Thyroid gland (tissue), 4 donors: ENCODE measurements around the gene TCF12.

ENCODE experiments used
- POLR2A ChIP-seq, 2 donors: fragments of 450-650 bp; IDR thresholded peaks; one replicate each; pipeline ENCODE4 v1.6.1; 2017; ENCODE audit warnings: antibody characterized with exemption in 2 of 2, mild to moderate bottlenecking in 2 of 2, moderate library complexity in 1 of 2
- TF ChIP-seq, protein P1 (sequence below), 6 experiments: fragments of 200-600 bp in 3 of 6; fragments of 450-650 bp in 3 of 6; sonication (generic) in 3 of 6; IDR thresholded peaks; one replicate each; pipeline ENCODE4 v1.5.1; 2016 to 2019; ENCODE audit warnings: antibody characterized with exemption in 6 of 6, mild to moderate bottlenecking in 2 of 6, inconsistent platforms in 1 of 6, moderate library complexity in 1 of 6

DNA sequence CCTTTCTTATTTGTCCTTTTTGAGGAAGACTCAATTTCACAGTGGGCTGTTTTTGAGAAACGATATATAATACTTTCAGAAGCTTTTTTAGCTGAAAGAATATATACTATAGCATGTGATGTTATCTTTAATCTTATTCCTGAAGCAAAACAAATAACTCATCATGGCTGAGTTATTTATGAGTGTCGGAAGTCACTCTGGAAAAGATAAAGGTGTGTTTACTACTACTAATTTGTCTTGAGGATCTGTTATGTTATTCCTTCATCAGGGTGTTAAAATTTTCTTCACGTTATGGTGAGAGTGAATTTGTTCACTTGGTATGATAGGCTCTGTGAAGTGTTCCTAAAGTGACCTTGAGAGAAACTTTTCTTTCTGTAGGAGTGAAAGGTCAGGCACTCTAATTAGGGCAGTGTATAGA lies 4.7 kb downstream of the TCF12 start:
- TF ChIP-seq, protein P1, sequence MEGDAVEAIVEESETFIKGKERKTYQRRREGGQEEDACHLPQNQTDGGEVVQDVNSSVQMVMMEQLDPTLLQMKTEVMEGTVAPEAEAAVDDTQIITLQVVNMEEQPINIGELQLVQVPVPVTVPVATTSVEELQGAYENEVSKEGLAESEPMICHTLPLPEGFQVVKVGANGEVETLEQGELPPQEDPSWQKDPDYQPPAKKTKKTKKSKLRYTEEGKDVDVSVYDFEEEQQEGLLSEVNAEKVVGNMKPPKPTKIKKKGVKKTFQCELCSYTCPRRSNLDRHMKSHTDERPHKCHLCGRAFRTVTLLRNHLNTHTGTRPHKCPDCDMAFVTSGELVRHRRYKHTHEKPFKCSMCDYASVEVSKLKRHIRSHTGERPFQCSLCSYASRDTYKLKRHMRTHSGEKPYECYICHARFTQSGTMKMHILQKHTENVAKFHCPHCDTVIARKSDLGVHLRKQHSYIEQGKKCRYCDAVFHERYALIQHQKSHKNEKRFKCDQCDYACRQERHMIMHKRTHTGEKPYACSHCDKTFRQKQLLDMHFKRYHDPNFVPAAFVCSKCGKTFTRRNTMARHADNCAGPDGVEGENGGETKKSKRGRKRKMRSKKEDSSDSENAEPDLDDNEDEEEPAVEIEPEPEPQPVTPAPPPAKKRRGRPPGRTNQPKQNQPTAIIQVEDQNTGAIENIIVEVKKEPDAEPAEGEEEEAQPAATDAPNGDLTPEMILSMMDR (IDR thresholded peaks at IDR 0.05): no peak
- TF ChIP-seq POLR2A (IDR thresholded peaks at IDR 0.05): no peak
